Measurements from ENCODE around the gene JARID2.

JARID2 gene

DNA sequence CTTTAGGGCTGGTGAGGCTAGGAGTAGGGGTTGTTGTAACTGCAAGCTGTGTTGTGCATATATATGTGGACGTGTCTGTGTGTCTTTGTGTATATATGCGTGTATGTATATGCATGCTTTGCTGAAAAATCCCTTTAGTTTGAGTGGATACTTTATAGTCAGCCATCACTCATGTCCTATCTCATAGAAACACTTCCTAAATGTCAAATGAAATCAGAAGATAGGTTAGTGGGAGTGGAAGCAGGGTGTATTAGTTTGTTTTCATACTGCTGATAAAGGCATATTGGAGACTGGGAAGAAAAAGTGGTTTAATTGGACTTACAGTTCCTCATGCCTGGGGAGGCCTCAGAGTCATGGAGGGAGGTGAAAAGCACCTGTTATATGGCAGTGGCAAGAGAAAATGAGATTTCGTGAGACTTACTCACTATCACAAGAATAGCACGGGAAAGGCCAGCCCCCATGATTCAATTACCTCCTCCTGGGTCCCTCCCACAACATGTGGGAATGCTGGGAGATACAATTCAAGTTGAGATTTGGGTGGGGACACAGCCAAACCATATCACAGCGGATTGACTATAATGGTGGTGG lies 131.1 kb downstream of the JARID2 start:
- DNase-seq (ENCODE audit: low spot score): no peak
- TF ChIP-seq, protein P1, sequence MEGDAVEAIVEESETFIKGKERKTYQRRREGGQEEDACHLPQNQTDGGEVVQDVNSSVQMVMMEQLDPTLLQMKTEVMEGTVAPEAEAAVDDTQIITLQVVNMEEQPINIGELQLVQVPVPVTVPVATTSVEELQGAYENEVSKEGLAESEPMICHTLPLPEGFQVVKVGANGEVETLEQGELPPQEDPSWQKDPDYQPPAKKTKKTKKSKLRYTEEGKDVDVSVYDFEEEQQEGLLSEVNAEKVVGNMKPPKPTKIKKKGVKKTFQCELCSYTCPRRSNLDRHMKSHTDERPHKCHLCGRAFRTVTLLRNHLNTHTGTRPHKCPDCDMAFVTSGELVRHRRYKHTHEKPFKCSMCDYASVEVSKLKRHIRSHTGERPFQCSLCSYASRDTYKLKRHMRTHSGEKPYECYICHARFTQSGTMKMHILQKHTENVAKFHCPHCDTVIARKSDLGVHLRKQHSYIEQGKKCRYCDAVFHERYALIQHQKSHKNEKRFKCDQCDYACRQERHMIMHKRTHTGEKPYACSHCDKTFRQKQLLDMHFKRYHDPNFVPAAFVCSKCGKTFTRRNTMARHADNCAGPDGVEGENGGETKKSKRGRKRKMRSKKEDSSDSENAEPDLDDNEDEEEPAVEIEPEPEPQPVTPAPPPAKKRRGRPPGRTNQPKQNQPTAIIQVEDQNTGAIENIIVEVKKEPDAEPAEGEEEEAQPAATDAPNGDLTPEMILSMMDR (conservative IDR thresholded peaks at IDR 0.05; ENCODE audit: low read depth): no peak
- POLR2A ChIA-PET (ENCODE audit: low non-redundant PET): no interaction called here
- no peak overlapping the region for H3K27ac ChIP-seq
- CTCF ChIA-PET: interaction anchor here (0.5 to 0.8 kb wide), 3 partner anchors 12 to 1119 kb away, joined by 3 read pairs; no protein-coding TSS in a partner anchor

DNA sequence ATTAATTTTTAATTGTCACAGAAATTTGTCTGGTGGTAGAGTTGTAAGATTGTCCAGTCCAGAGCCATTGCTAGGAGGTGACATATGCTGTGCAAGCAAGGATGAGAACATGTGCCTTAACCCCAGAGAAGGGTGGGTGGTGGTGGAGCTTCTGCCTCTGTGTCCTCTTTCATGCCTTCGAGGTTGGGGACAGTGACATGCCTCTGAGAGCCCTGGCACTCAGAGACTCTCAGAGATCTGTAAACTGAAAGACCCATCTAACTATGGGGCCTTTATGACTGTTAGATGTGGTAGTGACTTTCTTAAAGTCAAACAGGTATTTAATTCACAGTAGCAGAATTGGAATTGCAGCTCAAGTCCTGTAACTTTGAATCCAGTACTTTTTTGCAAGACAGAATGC lies 132.4 kb downstream of the JARID2 start:
- TF ChIP-seq, protein P1 (conservative IDR thresholded peaks at IDR 0.05; ENCODE audit: low read depth): no peak
- POLR2A ChIA-PET (ENCODE audit: low non-redundant PET): no interaction called here
- no peak for DNase-seq (ENCODE audit: low spot score)
- no peak overlapping the region for H3K27ac ChIP-seq
- CTCF ChIA-PET: interaction anchor here (0.7 kb wide), 1 partner anchor 672 kb away, joined by 6 read pairs; no protein-coding TSS in a partner anchor

DNA sequence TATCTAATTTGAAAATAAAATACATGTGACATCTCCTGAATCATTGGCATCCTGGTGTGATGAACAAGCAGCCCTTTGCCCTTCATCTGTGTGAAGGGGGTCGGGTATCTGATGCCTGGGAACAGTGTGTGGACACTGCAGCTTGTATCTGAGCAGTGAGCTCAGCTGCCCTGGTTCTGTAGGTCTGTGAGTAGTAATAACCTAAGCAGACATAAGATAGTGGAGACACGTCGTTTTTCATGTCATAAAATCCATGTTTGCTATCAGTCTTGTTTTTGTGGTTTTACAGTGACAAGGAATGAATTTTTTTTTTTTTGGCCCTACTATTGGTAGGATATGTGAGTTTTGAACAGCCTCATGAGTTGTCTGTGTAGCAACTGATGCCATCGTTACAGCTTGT lies 133.0 kb downstream of the JARID2 start:
- POLR2A ChIA-PET (ENCODE audit: low non-redundant PET): no interaction called here
- CTCF ChIA-PET: interaction anchor here (0.7 kb wide), 1 partner anchor 1192 kb away, joined by 3 read pairs; no protein-coding TSS in a partner anchor
- no peak overlapping the region for H3K27ac ChIP-seq
- no peak for DNase-seq (ENCODE audit: low spot score)
- TF ChIP-seq, protein P1 (conservative IDR thresholded peaks at IDR 0.05; ENCODE audit: low read depth): no peak

DNA sequence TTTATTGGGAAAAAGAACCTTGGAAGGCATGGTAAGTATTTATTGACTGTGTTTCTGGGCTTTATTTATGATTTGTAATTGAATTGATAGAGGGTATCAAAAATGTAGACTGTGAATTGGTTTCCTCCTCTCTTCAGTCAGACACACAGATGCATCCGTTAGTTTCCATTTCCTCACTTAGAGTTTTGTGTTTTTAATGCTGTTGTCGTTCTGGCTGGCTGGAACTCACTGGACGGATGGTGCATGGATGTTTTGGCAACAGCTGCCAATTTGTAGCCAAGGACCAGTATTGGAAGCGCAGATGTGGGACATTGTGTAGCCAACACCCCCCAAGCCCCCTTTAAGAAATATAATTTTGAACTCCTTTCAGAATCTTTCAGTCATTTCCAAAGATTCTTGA lies 134.5 kb downstream of the JARID2 start:
- ChIA-PET POLR2A (ENCODE audit: low non-redundant PET) (no interaction called here), CTCF (interaction anchor here (0.7 kb wide), 1 partner anchor 11 kb away, joined by 3 read pairs; no protein-coding TSS in a partner anchor)
- no peak for DNase-seq (ENCODE audit: low spot score)
- H3K27ac ChIP-seq: no peak overlapping the region
- TF ChIP-seq, protein P1 (conservative IDR thresholded peaks at IDR 0.05; ENCODE audit: low read depth): no peak

DNA sequence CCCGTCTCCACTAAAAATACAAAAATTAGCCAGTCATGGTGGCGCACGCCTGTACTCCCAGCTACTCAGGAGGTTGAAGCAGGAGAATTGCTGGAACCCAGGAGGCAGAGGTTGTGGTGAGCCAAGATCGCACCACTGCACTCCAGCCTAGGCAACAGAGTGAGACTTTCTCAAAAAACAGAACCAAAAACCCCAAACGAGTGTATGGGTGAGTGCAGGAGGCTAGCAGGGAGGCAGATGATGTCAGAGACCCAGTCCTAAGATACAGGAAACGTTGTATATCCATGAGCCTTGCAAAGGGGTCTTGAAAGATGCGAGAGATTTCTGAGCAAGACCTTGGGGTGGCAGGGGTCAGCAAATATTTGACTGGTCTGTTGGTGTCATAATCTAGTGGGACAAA lies 136.2 kb downstream of the JARID2 start:
- H3K27ac ChIP-seq: no peak overlapping the region

DNA sequence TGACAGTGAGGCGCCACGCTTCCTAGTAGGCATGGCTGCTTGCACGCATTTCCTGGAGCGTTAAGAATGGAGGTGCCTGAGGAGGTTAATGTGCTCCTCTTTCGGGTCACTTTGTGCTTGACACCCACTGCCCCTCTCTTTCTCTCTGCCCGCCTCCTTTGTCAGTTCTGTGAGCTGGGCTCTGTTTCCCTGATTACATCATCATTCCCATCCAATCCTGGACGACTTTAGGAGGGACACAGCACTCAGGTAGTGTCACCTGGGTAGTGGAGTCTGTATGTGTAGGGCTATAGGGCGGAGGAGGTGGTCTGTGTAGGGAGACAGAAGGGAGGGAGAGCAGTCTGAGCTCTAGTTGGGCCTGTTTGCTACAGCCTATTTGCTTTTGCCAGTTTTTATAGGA lies 136.8 kb downstream of the JARID2 start:
- TF ChIP-seq, protein P1 (conservative IDR thresholded peaks at IDR 0.05; ENCODE audit: low read depth): no peak
- CTCF ChIA-PET: no interaction called here
- no peak for DNase-seq (ENCODE audit: low spot score)
- POLR2A ChIA-PET (ENCODE audit: low non-redundant PET): interaction anchor here (0.7 kb wide), 1 partner anchor 87 kb away, joined by 3 read pairs; no protein-coding TSS in a partner anchor
- H3K27ac ChIP-seq: no peak overlapping the region

More for the DNA sequence above, 136.2 kb downstream of the JARID2 start:
- DNase-seq (ENCODE audit: low spot score): no peak
- CTCF ChIA-PET: no interaction called here
- TF ChIP-seq, protein P1 (conservative IDR thresholded peaks at IDR 0.05; ENCODE audit: low read depth): no peak
- POLR2A ChIA-PET (ENCODE audit: low non-redundant PET): no interaction called here

Data from RWPE1 (cell line).